HG03135 (cell line): ENCODE measurements around the gene LRRC63.
"Not testable (repeated sequence)": the region's sequence is repeated elsewhere in the genome, so short reads cannot be mapped to it uniquely, and the experiment has no call there.

Experiments used
- ATAC-seq: cut with Tn5 transposase; IDR thresholded peaks from one replicate; pipeline ENCODE4 v1.9.1; 2021; ENCODE audit warnings: mild to moderate bottlenecking, moderate library complexity; ENCODE audit not compliant: unreplicated experiment

Gene LRRC63

GRCh38 chr13:46181840-46182490 lies 29.8 kb upstream of the LRRC63 start, which contains the start of gene LCP1:
TSS of gene LCP1 (minus strand) at chr13:46182177. CDS start at chr13:46159662, 22,515 bp downstream.
- peak; percentile 62 for ATAC-seq

GRCh38 chr13:46182491-46182877 lies 29.2 kb upstream of the LRRC63 start:
- no peak for ATAC-seq

GRCh38 chr13:46183018-46183946 lies 28.4 kb upstream of the LRRC63 start:
- ATAC-seq, result no peak

- peak; percentile 41 for ATAC-seq
These were observed 27.4 kb upstream of the LRRC63 start for GRCh38 chr13:46184277-46184699.

- no peak for ATAC-seq
These were observed 26.1 kb upstream of the LRRC63 start for GRCh38 chr13:46185634-46186033.

- no peak for ATAC-seq
These were observed 19.3 kb upstream of the LRRC63 start for GRCh38 chr13:46192412-46192811.

GRCh38 chr13:46195016-46195415 lies 16.7 kb upstream of the LRRC63 start:
- no peak for ATAC-seq

- no peak for ATAC-seq
These were observed 14.3 kb upstream of the LRRC63 start for GRCh38 chr13:46197299-46198048.

- no peak for ATAC-seq
These were observed 13.0 kb upstream of the LRRC63 start for GRCh38 chr13:46198696-46199193.

GRCh38 chr13:46202188-46202795 lies 9.4 kb upstream of the LRRC63 start:
- peak; percentile 50 for ATAC-seq

GRCh38 chr13:46202966-46203365 lies 8.8 kb upstream of the LRRC63 start:
- ATAC-seq, result no peak

- no peak for ATAC-seq
These were observed 5.6 kb upstream of the LRRC63 start for GRCh38 chr13:46206143-46206542.

- ATAC-seq, result no peak
These were observed 3.9 kb upstream of the LRRC63 start for GRCh38 chr13:46207828-46208227.

- no peak for ATAC-seq
These were observed 1.2 kb upstream of the LRRC63 start for GRCh38 chr13:46210362-46211083.

- peak; percentile 42 for ATAC-seq
These were observed 629 bp upstream of the LRRC63 start for GRCh38 chr13:46211116-46211482.

- no peak for ATAC-seq
These were observed 1.5 kb downstream of the LRRC63 start for GRCh38 chr13:46213242-46213641.

- not testable (repeated sequence) for ATAC-seq
These were observed 3.0 kb downstream of the LRRC63 start for GRCh38 chr13:46214741-46215140.

GRCh38 chr13:46220234-46220633 lies 8.5 kb downstream of the LRRC63 start:
- ATAC-seq, result not testable (repeated sequence)

GRCh38 chr13:46229251-46229650 lies 17.5 kb downstream of the LRRC63 start:
- ATAC-seq, result no peak

- ATAC-seq, result no peak
These were observed 20.6 kb downstream of the LRRC63 start for GRCh38 chr13:46232281-46232680.
